Vagina (tissue), 2 donors: ENCODE results near the gene ZMAT5. TPM values are rescaled to one million over a fixed set of nuclear protein-coding genes. Genes with fewer than 3 reads are reported as not detected.

ENCODE experiments used
- DNase-seq, 2 donors: peaks; one replicate each; pipeline ENCODE4 v3.0.0-alpha.2; 2017; ENCODE audit errors: extremely low spot score in 2 of 2
- H3K27ac ChIP-seq: fragments of 200-600 bp; sonication (generic); one replicate; pipeline ENCODE4 v1.5.1; 2019
- H3K27me3 ChIP-seq: fragments of 200-600 bp; sonication (generic); one replicate; pipeline ENCODE4 v1.5.1; 2019
- H3K36me3 ChIP-seq, 2 donors: fragments of 200-600 bp; sonication (generic); one replicate each; pipeline ENCODE4 v1.5.1; 2017 to 2019
- H3K4me1 ChIP-seq: fragments of 200-600 bp; sonication (generic); one replicate; pipeline ENCODE4 v1.5.1; 2019
- H3K4me3 ChIP-seq, 2 donors: fragments of 200-600 bp; sonication (generic); 1 replicate in 1 of 2; 2 replicates in 1 of 2; pipeline ENCODE4 v1.5.1; 2016 to 2019
- H3K9me3 ChIP-seq: fragments of 200-600 bp; sonication (generic); one replicate; pipeline ENCODE4 v1.5.1; 2019
- POLR2A ChIP-seq, 2 donors: fragments of 450-650 bp; IDR thresholded peaks; one replicate each; pipeline ENCODE4 v1.6.1; 2017; ENCODE audit warnings: antibody characterized with exemption in 2 of 2, mild to moderate bottlenecking in 2 of 2, moderate library complexity in 2 of 2
- POLR2AphosphoS5 ChIP-seq, 2 donors: sonication (generic); formaldehyde crosslinking; IDR thresholded peaks; one replicate each; pipeline ENCODE4 v1.9.0; 2017; ENCODE audit warnings: antibody characterized with exemption in 2 of 2, mild to moderate bottlenecking in 2 of 2, low read depth in 1 of 2; ENCODE audit not compliant: insufficient read depth in 1 of 2
- intact Hi-C: fragments of 100-400 bp; cut with DNase I; formaldehyde crosslinking; loops from one replicate; pipeline ENCODE4 v1.15.1; 2023
- total RNA-seq: library from RNA; depleted of rRNA; stranded (reverse); fragments of >200 nt; gene quantifications from one replicate; pipeline ENCODE4 v1.2.3, GENCODE V29; 2016
- TF ChIP-seq, protein P1 (sequence below), 3 experiments: fragments of 450-650 bp in 2 of 3; fragments of 200-600 bp in 1 of 3; sonication (generic) in 1 of 3; IDR thresholded peaks; one replicate each; pipeline ENCODE4 v1.5.1; 2017 to 2019; ENCODE audit warnings: antibody characterized with exemption in 3 of 3, mild to moderate bottlenecking in 2 of 3, moderate library complexity in 2 of 3

Gene ZMAT5
- total RNA-seq, 1 donor from 2014 or later: 22.6 TPM

DNA sequence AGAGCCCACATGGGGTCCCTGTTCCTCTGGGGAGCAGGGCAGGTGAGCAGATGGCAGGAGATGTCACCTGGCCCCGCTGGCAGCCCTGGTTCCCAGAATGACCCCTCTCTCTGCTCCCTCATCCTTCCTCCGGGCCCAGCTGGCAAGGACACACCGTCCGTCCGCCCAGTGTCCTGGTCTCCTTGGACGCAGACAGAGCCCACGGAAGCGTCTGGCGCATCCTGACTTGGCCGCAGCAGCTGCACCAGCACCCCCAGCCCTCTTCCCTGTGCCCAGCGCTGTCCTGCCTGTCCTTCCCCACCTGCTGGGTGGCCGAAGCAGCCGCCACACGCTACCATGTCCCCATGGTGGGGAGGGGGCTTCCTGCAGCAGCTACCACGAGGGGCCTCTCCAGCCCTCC is 56.6 kb downstream of the ZMAT5 start:
- H3K27ac ChIP-seq: no peak overlapping the region
- H3K27me3 ChIP-seq: no peaks in the 10 kb centered on the region
- H3K9me3 ChIP-seq: no peaks in the 10 kb centered on the region
- no peak for DNase-seq
- intact Hi-C loops: no loop called here
- TF ChIP-seq POLR2A (IDR thresholded peaks at IDR 0.05): no peak
- TF ChIP-seq, protein P1, sequence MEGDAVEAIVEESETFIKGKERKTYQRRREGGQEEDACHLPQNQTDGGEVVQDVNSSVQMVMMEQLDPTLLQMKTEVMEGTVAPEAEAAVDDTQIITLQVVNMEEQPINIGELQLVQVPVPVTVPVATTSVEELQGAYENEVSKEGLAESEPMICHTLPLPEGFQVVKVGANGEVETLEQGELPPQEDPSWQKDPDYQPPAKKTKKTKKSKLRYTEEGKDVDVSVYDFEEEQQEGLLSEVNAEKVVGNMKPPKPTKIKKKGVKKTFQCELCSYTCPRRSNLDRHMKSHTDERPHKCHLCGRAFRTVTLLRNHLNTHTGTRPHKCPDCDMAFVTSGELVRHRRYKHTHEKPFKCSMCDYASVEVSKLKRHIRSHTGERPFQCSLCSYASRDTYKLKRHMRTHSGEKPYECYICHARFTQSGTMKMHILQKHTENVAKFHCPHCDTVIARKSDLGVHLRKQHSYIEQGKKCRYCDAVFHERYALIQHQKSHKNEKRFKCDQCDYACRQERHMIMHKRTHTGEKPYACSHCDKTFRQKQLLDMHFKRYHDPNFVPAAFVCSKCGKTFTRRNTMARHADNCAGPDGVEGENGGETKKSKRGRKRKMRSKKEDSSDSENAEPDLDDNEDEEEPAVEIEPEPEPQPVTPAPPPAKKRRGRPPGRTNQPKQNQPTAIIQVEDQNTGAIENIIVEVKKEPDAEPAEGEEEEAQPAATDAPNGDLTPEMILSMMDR (IDR thresholded peaks at IDR 0.05): no peak
- no peak for TF ChIP-seq POLR2AphosphoS5 (IDR thresholded peaks at IDR 0.05; ENCODE audit: insufficient read depth in 1 of 2, low read depth in 1 of 2)
- H3K4me1 ChIP-seq: no peaks in the 10 kb centered on the region
- H3K4me3 ChIP-seq: no peak overlapping the region
- no peaks in the 10 kb centered on the region for H3K36me3 ChIP-seq

DNA sequence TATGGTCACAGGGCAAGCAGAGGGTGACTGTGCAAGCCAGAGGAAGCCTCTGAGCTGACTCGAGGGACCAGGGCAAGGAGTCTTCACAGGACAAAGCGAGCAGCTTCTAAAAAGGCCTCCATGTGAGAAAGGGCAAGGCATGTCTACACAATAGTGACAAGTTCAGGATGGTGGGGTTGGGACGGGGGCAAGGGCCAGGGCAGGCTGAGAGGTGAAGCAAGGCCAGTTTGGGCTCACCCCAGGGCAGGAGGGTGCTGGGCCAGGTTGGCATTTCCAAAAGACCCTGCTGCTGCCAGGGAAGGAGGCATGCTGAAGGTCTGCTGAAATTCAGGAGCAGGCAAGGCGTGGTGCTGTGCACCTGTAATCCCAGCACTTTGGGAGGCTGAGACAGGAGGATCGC is 59.3 kb downstream of the ZMAT5 start:
- intact Hi-C loops: no loop called here
- peaks cover 8% of the 10 kb centered on the region for H3K4me1 ChIP-seq
- H3K27ac ChIP-seq: no peak overlapping the region
- DNase-seq: no peak
- no peaks in the 10 kb centered on the region for H3K9me3 ChIP-seq
- H3K27me3 ChIP-seq: no peaks in the 10 kb centered on the region
- no peaks in the 10 kb centered on the region for H3K36me3 ChIP-seq
- no peak overlapping the region for H3K4me3 ChIP-seq
- TF ChIP-seq POLR2A (IDR thresholded peaks at IDR 0.05) (no peak), POLR2AphosphoS5 (IDR thresholded peaks at IDR 0.05; ENCODE audit: insufficient read depth in 1 of 2, low read depth in 1 of 2) (no peak)
- TF ChIP-seq, protein P1 (IDR thresholded peaks at IDR 0.05): no peak

DNA sequence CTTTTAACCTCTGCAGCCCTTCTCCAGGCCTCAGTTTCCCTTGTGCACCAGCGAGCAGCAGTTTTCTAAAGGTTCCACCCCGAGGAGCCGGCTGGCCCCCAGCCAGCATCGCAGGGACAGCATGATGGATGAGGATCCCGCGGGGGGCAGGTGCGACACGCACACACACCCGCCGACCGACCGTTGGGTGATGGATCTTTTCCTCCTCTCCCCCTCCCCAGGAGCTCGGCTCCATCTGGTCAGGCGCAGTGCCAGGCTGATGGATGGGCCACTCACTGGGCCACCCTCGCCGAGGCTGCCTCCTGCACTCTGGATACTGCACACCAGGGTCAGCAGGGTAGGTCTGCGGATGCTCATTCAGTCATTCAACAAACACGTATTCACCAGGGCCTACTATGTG is 59.8 kb downstream of the ZMAT5 start:
- Histone ChIP-seq H3K9me3 (no peaks in the 10 kb centered on the region), H3K4me1 (peaks cover 8% of the 10 kb centered on the region), H3K27ac (no peak overlapping the region), H3K4me3 (no peak overlapping the region), H3K36me3 (no peaks in the 10 kb centered on the region), H3K27me3 (no peaks in the 10 kb centered on the region)
- no peak for DNase-seq
- intact Hi-C loops: no loop called here
- TF ChIP-seq POLR2AphosphoS5 (IDR thresholded peaks at IDR 0.05; ENCODE audit: insufficient read depth in 1 of 2, low read depth in 1 of 2) (no peak), POLR2A (IDR thresholded peaks at IDR 0.05) (no peak)
- TF ChIP-seq, protein P1 (IDR thresholded peaks at IDR 0.05): no peak

DNA sequence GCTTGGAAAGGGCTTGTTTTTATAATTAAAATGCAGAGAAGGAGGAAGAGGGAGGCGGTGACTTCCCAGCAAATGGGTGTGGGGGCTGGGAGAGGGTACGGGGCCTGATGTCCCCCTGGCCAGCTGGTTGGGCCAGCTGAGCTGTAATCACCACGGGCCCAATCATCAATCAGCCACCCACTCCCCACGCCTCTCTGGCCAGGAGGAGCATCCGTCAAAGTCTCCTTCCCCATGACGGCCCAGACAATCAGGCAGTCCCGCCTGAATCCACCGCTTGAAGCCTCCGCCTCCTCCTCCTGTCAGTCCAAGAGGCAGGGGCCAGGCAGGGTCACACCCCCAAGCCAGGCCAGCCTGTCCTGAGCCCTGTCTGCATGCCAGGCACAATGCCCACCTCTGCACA is 60.3 kb downstream of the ZMAT5 start:
- intact Hi-C loops: no loop called here
- no peak for DNase-seq
- Histone ChIP-seq H3K27ac (no peak overlapping the region), H3K36me3 (no peaks in the 10 kb centered on the region), H3K27me3 (no peaks in the 10 kb centered on the region), H3K4me3 (no peak overlapping the region), H3K4me1 (peaks cover 8% of the 10 kb centered on the region), H3K9me3 (no peaks in the 10 kb centered on the region)
- TF ChIP-seq, protein P1 (IDR thresholded peaks at IDR 0.05): no peak
- TF ChIP-seq POLR2AphosphoS5 (IDR thresholded peaks at IDR 0.05; ENCODE audit: insufficient read depth in 1 of 2, low read depth in 1 of 2): no peak
- no peak for TF ChIP-seq POLR2A (IDR thresholded peaks at IDR 0.05)

DNA sequence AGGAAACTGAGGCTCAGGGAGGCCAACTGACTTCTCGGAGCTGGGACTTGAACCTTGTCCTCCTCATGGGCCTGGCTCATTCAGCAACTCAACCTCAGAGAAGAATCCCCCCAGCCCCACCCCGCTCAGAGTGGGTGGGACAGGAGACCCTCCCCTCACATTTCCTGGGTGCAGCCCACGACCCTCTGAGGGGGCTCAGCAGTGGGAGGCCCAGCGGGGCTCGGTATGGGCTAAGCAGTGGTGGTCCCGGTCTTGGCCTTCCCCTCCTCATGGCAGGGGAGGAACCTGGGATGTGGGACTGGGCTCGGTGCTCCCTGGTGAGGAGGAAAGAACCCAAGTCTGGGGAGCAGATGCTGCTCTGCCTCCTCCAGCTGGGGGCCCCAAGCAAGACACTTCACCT is 61.2 kb downstream of the ZMAT5 start:
- H3K4me3 ChIP-seq: no peak overlapping the region
- TF ChIP-seq POLR2AphosphoS5 (IDR thresholded peaks at IDR 0.05; ENCODE audit: insufficient read depth in 1 of 2, low read depth in 1 of 2) (no peak), POLR2A (IDR thresholded peaks at IDR 0.05) (no peak)
- TF ChIP-seq, protein P1 (IDR thresholded peaks at IDR 0.05): no peak

More for the DNA sequence above, 61.2 kb downstream of the ZMAT5 start:
- DNase-seq: no peak
- intact Hi-C loops: no loop called here
- no peaks in the 10 kb centered on the region for H3K36me3 ChIP-seq
- H3K27ac ChIP-seq: no peak overlapping the region
- H3K9me3 ChIP-seq: no peaks in the 10 kb centered on the region
- no peaks in the 10 kb centered on the region for H3K27me3 ChIP-seq
- H3K4me1 ChIP-seq: peaks cover 17% of the 10 kb centered on the region
